G401 (cell line): Measurements from ENCODE around the gene PIK3R4. TPM values are rescaled to one million over a fixed set of nuclear protein-coding genes. Genes with fewer than 3 reads are reported as not detected.

Experiments
- DNase-seq: peaks from one replicate; pipeline ENCODE4 v3.0.0-alpha.2; 2015; ENCODE audit warnings: low spot score
- in situ Hi-C: cut with HindIII; loops from 2 replicates; pipeline ENCODE4 v1.10.0; 2016; ENCODE audit warnings: low sequenced_read_pairs, mixed read lengths
- total RNA-seq: library from RNA; depleted of rRNA; stranded (reverse); fragments of >200 nt; shearing (Covaris generic); gene quantifications from 2 replicates; pipeline ENCODE4 v1.2.3, GENCODE V29; 2014; rRNA removed

The PIK3R4 gene
- total RNA-seq, result 14.8 and 30.3 TPM in 2 replicates

GRCh38 chr3:130746246-130747039 lies at the start of gene PIK3R4:
Gene PIK3R4 (minus strand): TSS chr3:130746829. CDS start chr3:130745218, 1,611 bp downstream.
- peak; percentile 99 for DNase-seq
- in situ Hi-C loops, result no loop called here

- DNase-seq, result no peak
- in situ Hi-C loops, result no loop called here
Measured at GRCh38 chr3:130795396-130795795, 48.8 kb upstream of the PIK3R4 start.

- no peak for DNase-seq
- in situ Hi-C loops, result no loop called here
Measured at GRCh38 chr3:130792246-130792645, 45.6 kb upstream of the PIK3R4 start.

GRCh38 chr3:130789782-130790322 lies 43.2 kb upstream of the PIK3R4 start:
- no peak for DNase-seq
- in situ Hi-C loops, result no loop called here

- in situ Hi-C loops, result no loop called here
- DNase-seq, result no peak
Measured at GRCh38 chr3:130787422-130788068, 40.9 kb upstream of the PIK3R4 start.

- DNase-seq, result no peak
- in situ Hi-C loops, result no loop called here
Measured at GRCh38 chr3:130786306-130786705, 39.7 kb upstream of the PIK3R4 start.

- in situ Hi-C loops, result no loop called here
- no peak for DNase-seq
Measured at GRCh38 chr3:130783629-130784028, 37.0 kb upstream of the PIK3R4 start.

- in situ Hi-C loops, result no loop called here
- no peak for DNase-seq
Measured at GRCh38 chr3:130779486-130779885, 32.9 kb upstream of the PIK3R4 start.

GRCh38 chr3:130779031-130779430 lies 32.4 kb upstream of the PIK3R4 start:
- in situ Hi-C loops, result no loop called here

GRCh38 chr3:130773366-130773765 lies 26.7 kb upstream of the PIK3R4 start:
- in situ Hi-C loops, result no loop called here
- peak; percentile 41 for DNase-seq

More at GRCh38 chr3:130779031-130779430, 32.4 kb upstream of the PIK3R4 start:
- DNase-seq, result no peak

- in situ Hi-C loops, result no loop called here
- no peak for DNase-seq
Measured at GRCh38 chr3:130772129-130772528, 25.5 kb upstream of the PIK3R4 start.

GRCh38 chr3:130770644-130771043 lies 24.0 kb upstream of the PIK3R4 start:
- no peak for DNase-seq
- in situ Hi-C loops, result no loop called here

- DNase-seq, result no peak
- in situ Hi-C loops, result no loop called here
Measured at GRCh38 chr3:130761730-130762311, 15.2 kb upstream of the PIK3R4 start.

- no peak for DNase-seq
Measured at GRCh38 chr3:130760922-130761321, 14.3 kb upstream of the PIK3R4 start.

GRCh38 chr3:130759692-130760338 lies 13.2 kb upstream of the PIK3R4 start:
- DNase-seq, result peak; percentile 68

More at GRCh38 chr3:130760922-130761321, 14.3 kb upstream of the PIK3R4 start:
- in situ Hi-C loops, result no loop called here

GRCh38 chr3:130758624-130759369 lies 12.2 kb upstream of the PIK3R4 start:
- in situ Hi-C loops, result no loop called here
- DNase-seq, result no peak

More at GRCh38 chr3:130759692-130760338, 13.2 kb upstream of the PIK3R4 start:
- in situ Hi-C loops, result no loop called here

- in situ Hi-C loops, result no loop called here
- no peak for DNase-seq
Measured at GRCh38 chr3:130757611-130758150, 11.1 kb upstream of the PIK3R4 start.

GRCh38 chr3:130755666-130756065 lies 9.0 kb upstream of the PIK3R4 start:
- DNase-seq, result no peak
- in situ Hi-C loops, result no loop called here
